HuH-7 (cell line): Measurements from ENCODE around the gene EHD4.

Source experiments
- DNase-seq: peaks from one replicate; pipeline ENCODE4 v3.0.0; 2011; ENCODE audit warnings: low spot score

Gene EHD4

GRCh38 chr15:41972253-41973242, at the start of gene EHD4:
EHD4 (minus strand) TSS chr15:41972557; CDS start chr15:41972494, 63 bp downstream.
- DNase-seq: peak; percentile 96

GRCh38 chr15:42021593-42021992, 49.2 kb upstream of the EHD4 start:
- DNase-seq: no peak

- no peak for DNase-seq
Measured at GRCh38 chr15:42020713-42021273, 48.4 kb upstream of the EHD4 start, which contains the start of gene PLA2G4E. PLA2G4E (minus strand) TSS chr15:42021042; CDS start chr15:42021030, 12 bp downstream.

GRCh38 chr15:42018306-42019224, 46.2 kb upstream of the EHD4 start:
- DNase-seq: no peak

GRCh38 chr15:42016971-42017370, 44.6 kb upstream of the EHD4 start:
- no peak for DNase-seq

- no peak for DNase-seq
Measured at GRCh38 chr15:42014406-42014805, 42.0 kb upstream of the EHD4 start.

GRCh38 chr15:42012928-42013482, 40.6 kb upstream of the EHD4 start:
- DNase-seq: no peak

GRCh38 chr15:42012241-42012640, 39.9 kb upstream of the EHD4 start:
- DNase-seq: peak; percentile 68

GRCh38 chr15:42011074-42011473, 38.7 kb upstream of the EHD4 start:
- DNase-seq: no peak

- DNase-seq: no peak
Measured at GRCh38 chr15:42010434-42010833, 38.1 kb upstream of the EHD4 start.

GRCh38 chr15:42009474-42009873, 37.1 kb upstream of the EHD4 start:
- no peak for DNase-seq

GRCh38 chr15:42009022-42009421, 36.7 kb upstream of the EHD4 start:
- no peak for DNase-seq

GRCh38 chr15:42007386-42007785, 35.0 kb upstream of the EHD4 start:
- DNase-seq: no peak

GRCh38 chr15:42002333-42002732, 30.0 kb upstream of the EHD4 start:
- DNase-seq: no peak

GRCh38 chr15:42001236-42001635, 28.9 kb upstream of the EHD4 start:
- no peak for DNase-seq

GRCh38 chr15:41999290-42000285, 27.2 kb upstream of the EHD4 start:
- DNase-seq: no peak

- no peak for DNase-seq
Measured at GRCh38 chr15:41997845-41998244, 25.5 kb upstream of the EHD4 start.

GRCh38 chr15:41996921-41997592, 24.7 kb upstream of the EHD4 start:
- no peak for DNase-seq

GRCh38 chr15:41996376-41996775, 24.0 kb upstream of the EHD4 start:
- DNase-seq: no peak

GRCh38 chr15:41995476-41995855, 23.1 kb upstream of the EHD4 start:
- DNase-seq: no peak
